ENCODE results near the gene CNTNAP2. TPM values are rescaled to one million over a fixed set of nuclear protein-coding genes. Genes with fewer than 3 reads are reported as not detected.

Gene CNTNAP2
- total RNA-seq, 1 experiment from 2014 or later, result 64.5 TPM

DNA sequence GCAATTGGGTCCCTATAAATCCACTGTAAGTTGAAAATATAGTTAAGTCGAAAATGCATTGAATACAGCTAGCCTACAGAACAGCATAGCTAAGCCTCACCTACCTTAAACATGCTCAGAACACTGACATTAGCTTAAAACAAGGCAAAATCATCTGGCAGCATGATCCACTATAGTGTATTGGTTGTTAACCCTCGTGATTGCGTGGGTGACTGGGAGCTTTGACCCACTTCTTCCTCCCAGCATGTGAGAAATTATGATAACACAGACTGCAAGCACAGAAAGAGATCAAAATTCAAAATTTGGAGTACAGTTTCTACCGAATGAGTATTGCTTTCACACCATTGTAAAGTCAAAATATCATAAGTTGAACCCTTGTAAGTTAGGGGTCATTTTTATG is 22.3 kb downstream of the CNTNAP2 start:
- Mint-ChIP-seq H3K27me3 (ENCODE audit: low read depth) (no peaks in the 10 kb centered on the region), H3K9me3 (no peaks in the 10 kb centered on the region), H3K36me3 (ENCODE audit: insufficient read depth in 1 of 3, low read depth in 3 of 3) (no peaks in the 10 kb centered on the region), H3K27ac (no peak overlapping the region), H3K4me3 (no peak overlapping the region), H3K4me1 (peaks cover 7% of the 10 kb centered on the region in 2 experiments)
- Histone ChIP-seq H2BK120ac (ENCODE audit: low read depth, low read length, poor library complexity, severe bottlenecking) (no peak overlapping the region), H3K23ac (ENCODE audit: insufficient read length, low read depth, low read length) (no peak overlapping the region), H3K4me1 (ENCODE audit: insufficient read depth, low read length) (no peaks in the 10 kb centered on the region), H2AFZ (ENCODE audit: low read length) (no peak overlapping the region), H4K8ac (replicated peaks; ENCODE audit: insufficient read length, low read depth, low read length) (no peak overlapping the region), H3K14ac (ENCODE audit: insufficient read depth, low read length) (no peak overlapping the region), H2BK15ac (ENCODE audit: low read depth, low read length) (no peak overlapping the region), H3K27ac (ENCODE audit: insufficient read length, low read depth, low read length) (no peak overlapping the region), H2BK12ac (ENCODE audit: insufficient read length, low read depth, low read length) (no peak overlapping the region), H4K5ac (ENCODE audit: insufficient read length, low read depth, low read length) (no peak overlapping the region), H3K18ac (ENCODE audit: insufficient read length, low read depth, low read length) (no peak overlapping the region), H4K91ac (ENCODE audit: insufficient read length, low read depth, low read length) (no peak overlapping the region), H3K23me2 (ENCODE audit: insufficient read length, low read depth, low read length, poor library complexity, severe bottlenecking) (no peaks in the 10 kb centered on the region), H4K20me1 (ENCODE audit: control insufficient read depth, insufficient read depth, insufficient read length) (no peaks in the 10 kb centered on the region), H3K4me2 (ENCODE audit: insufficient read depth, insufficient read length, low read length) (no peak overlapping the region), H2AK5ac (ENCODE audit: insufficient read length, low read length) (no peak overlapping the region), H2BK20ac (ENCODE audit: low read depth, low read length, poor library complexity, severe bottlenecking) (no peak overlapping the region), H3K79me1 (ENCODE audit: insufficient read depth, low read depth, low read length, poor library complexity, severe bottlenecking) (no peaks in the 10 kb centered on the region), H3K27me3 (ENCODE audit: insufficient read depth, low read length) (no peaks in the 10 kb centered on the region), H3T11ph (ENCODE audit: low read length) (no peak overlapping the region), H3K9me3 (ENCODE audit: control insufficient read depth, low read depth, low read length) (no peaks in the 10 kb centered on the region), H2BK5ac (ENCODE audit: insufficient read length, low read length) (no peak overlapping the region), H3K4ac (ENCODE audit: low read depth, low read length) (no peak overlapping the region), H3K9ac (ENCODE audit: extremely low read depth, insufficient read length, low read length) (no peak overlapping the region), H3K56ac (ENCODE audit: insufficient read length, low read depth, low read length) (no peak overlapping the region), H3K79me2 (ENCODE audit: insufficient read depth, low read length) (no peaks in the 10 kb centered on the region)
- no CpG with 5 or more reads among the region's 4 CpGs for WGBS (ENCODE audit: extremely low coverage, insufficient read length, low lambda C conversion rate)
- TF ChIP-seq, protein P1, sequence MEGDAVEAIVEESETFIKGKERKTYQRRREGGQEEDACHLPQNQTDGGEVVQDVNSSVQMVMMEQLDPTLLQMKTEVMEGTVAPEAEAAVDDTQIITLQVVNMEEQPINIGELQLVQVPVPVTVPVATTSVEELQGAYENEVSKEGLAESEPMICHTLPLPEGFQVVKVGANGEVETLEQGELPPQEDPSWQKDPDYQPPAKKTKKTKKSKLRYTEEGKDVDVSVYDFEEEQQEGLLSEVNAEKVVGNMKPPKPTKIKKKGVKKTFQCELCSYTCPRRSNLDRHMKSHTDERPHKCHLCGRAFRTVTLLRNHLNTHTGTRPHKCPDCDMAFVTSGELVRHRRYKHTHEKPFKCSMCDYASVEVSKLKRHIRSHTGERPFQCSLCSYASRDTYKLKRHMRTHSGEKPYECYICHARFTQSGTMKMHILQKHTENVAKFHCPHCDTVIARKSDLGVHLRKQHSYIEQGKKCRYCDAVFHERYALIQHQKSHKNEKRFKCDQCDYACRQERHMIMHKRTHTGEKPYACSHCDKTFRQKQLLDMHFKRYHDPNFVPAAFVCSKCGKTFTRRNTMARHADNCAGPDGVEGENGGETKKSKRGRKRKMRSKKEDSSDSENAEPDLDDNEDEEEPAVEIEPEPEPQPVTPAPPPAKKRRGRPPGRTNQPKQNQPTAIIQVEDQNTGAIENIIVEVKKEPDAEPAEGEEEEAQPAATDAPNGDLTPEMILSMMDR (conservative IDR thresholded peaks at IDR 0.05), result no peak
- no peak for DNase-seq
